ENCODE results near the gene SNRNP40. TPM values are rescaled to one million over a fixed set of nuclear protein-coding genes. Genes with fewer than 3 reads are reported as not detected.

Gene SNRNP40
- total and polyA plus RNA-seq, 10 of the 15 experiments (the other 5 are each of a cell fraction or from before 2014, with no cell fraction given), result 34.9 to 212 (median 115) TPM

DNA sequence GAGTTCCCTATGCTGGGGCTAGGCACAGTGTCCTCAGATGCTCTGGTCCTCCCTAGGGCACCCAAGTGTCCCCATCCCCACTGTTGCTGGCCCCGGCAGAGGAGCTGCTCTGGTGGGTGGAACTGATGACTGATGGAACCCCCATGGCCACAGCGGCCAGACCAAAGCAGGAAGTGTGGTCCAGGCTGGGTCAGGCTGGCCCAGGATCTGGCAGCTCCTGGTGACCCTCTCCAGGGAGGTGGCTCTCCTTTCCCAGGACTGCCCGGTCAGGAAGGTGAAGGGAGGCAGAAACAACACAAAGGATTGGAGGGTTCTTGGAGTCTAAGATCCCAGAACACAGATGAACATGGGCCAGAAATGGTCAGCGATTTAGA lies 58.0 kb downstream of the SNRNP40 start:
- H3K27ac ChIP-seq (ENCODE audit: control insufficient read depth, insufficient read depth), result no peak overlapping the region
- H3K4me3 ChIP-seq, result no peak overlapping the region
- no peaks in the 10 kb centered on the region for H3K4me1 ChIP-seq (ENCODE audit: control insufficient read depth, insufficient read depth, low read length)
- DNase-seq (ENCODE audit: low read depth, low spot score) (no peak), ATAC-seq (no peak), FAIRE-seq (no peak)
- H3K27me3 ChIP-seq (replicated peaks in 1 of 2; ENCODE audit: control insufficient read depth in 2 of 2, insufficient read depth in 2 of 2, low read length in 1 of 2), result peaks cover 5 to 8% of the 10 kb centered on the region in 2 experiments
- no TSS peak for BruUV-seq (replicated peaks)
- WGBS (ENCODE audit: insufficient coverage, insufficient replicate concordance, low lambda C conversion rate, missing lambda C conversion rate), result 25% methylated on average over 4 of the region's 4 CpGs
- in situ Hi-C loops (cut with MboI), result no loop called here
- H3K4me2 ChIP-seq (ENCODE audit: control insufficient read depth, insufficient read depth), result no peak overlapping the region
- ChIA-PET POLR2A (no interaction called here), RAD21 (ENCODE audit: unreplicated experiment) (no interaction called here), SMC1A (ENCODE audit: uncharacterized antibody, unreplicated experiment) (no interaction called here), CTCF (no interaction called here)
- intact Hi-C loops (cut with micrococcal nuclease; ENCODE audit: unreplicated experiment), result no loop called here
- TF ChIP-seq TBL1XR1 (IDR thresholded peaks at IDR 0.05; ENCODE audit: low read depth, low read length) (no peak), IRF5 (IDR thresholded peaks at IDR 0.05; ENCODE audit: borderline replicate concordance) (no peak), GABPA (IDR thresholded peaks at IDR 0.05; ENCODE audit: low read depth) (no peak), USF1 (IDR thresholded peaks at IDR 0.05; ENCODE audit: borderline replicate concordance, extremely low read length, insufficient read depth, low read depth, low read length) (no peak), ATF7 (IDR thresholded peaks at IDR 0.05; ENCODE audit: low read depth) (no peak), BACH1 (IDR thresholded peaks at IDR 0.05; ENCODE audit: borderline replicate concordance) (no peak), EZH2 (IDR thresholded peaks at IDR 0.05; ENCODE audit: borderline replicate concordance, control insufficient read depth, low read depth, low read length) (no peak), BCL11A (IDR thresholded peaks at IDR 0.05; ENCODE audit: low read depth, low read length) (no peak), USF2 (IDR thresholded peaks at IDR 0.05; ENCODE audit: borderline replicate concordance, low read depth, low read length) (no peak), NFIC (IDR thresholded peaks at IDR 0.05; ENCODE audit: low read depth, low read length) (no peak), DPF2 (IDR thresholded peaks at IDR 0.05) (no peak), TARDBP (IDR thresholded peaks at IDR 0.05; ENCODE audit: borderline replicate concordance) (no peak), MYB (IDR thresholded peaks at IDR 0.05; ENCODE audit: borderline replicate concordance, low read depth, low read length) (no peak), FOS (IDR thresholded peaks at IDR 0.05; ENCODE audit: borderline replicate concordance, extremely low read depth, insufficient read length) (no peak), STAT1 (conservative IDR thresholded peaks at IDR 0.05) (no peak), KAT2A (conservative IDR thresholded peaks at IDR 0.05; ENCODE audit: control insufficient read depth, low read depth, low read length) (no peak)
- no peaks in the 10 kb centered on the region for H3K36me3 ChIP-seq (ENCODE audit: control insufficient read depth in 2 of 2, insufficient read depth in 2 of 2, low read length in 1 of 2)
- no peaks in the 10 kb centered on the region for H3K79me2 ChIP-seq (ENCODE audit: control insufficient read depth, insufficient read depth, low read length)
- H2AFZ ChIP-seq (ENCODE audit: control insufficient read depth, low read depth, low read length), result no peak overlapping the region
- no peak overlapping the region for H3K9ac ChIP-seq (ENCODE audit: control insufficient read depth, insufficient read depth, low read length)
- H4K20me1 ChIP-seq (ENCODE audit: control insufficient read depth, insufficient read depth), result no peaks in the 10 kb centered on the region
- no peaks in the 10 kb centered on the region for H3K9me3 ChIP-seq (replicated peaks; ENCODE audit: control insufficient read depth, insufficient read depth, low read length)

Data from GM12878 (cell line).